ENCODE measurements around the gene CHRM4.
"Not testable (repeated sequence)": the region's sequence is repeated elsewhere in the genome, so short reads cannot be mapped to it uniquely, and the experiment has no call there.

Gene CHRM4

GRCh38 chr11:46381819-46382645 is 9.5 kb downstream of the CHRM4 start:
- DNase-seq: no peak

GRCh38 chr11:46381048-46381818 is 10.3 kb downstream of the CHRM4 start, which contains the start of gene MDK:
TSS of gene MDK (plus strand) at chr11:46381669. CDS start at chr11:46382058, 389 bp downstream.
- peak in 1 of 2 experiments; percentile 59 for DNase-seq

GRCh38 chr11:46380340-46381047 is 11.1 kb downstream of the CHRM4 start:
- peak; percentile 80 to 82 for DNase-seq

- DNase-seq: not testable (repeated sequence)
Measured at GRCh38 chr11:46379482-46380293, 11.9 kb downstream of the CHRM4 start.

DNA sequence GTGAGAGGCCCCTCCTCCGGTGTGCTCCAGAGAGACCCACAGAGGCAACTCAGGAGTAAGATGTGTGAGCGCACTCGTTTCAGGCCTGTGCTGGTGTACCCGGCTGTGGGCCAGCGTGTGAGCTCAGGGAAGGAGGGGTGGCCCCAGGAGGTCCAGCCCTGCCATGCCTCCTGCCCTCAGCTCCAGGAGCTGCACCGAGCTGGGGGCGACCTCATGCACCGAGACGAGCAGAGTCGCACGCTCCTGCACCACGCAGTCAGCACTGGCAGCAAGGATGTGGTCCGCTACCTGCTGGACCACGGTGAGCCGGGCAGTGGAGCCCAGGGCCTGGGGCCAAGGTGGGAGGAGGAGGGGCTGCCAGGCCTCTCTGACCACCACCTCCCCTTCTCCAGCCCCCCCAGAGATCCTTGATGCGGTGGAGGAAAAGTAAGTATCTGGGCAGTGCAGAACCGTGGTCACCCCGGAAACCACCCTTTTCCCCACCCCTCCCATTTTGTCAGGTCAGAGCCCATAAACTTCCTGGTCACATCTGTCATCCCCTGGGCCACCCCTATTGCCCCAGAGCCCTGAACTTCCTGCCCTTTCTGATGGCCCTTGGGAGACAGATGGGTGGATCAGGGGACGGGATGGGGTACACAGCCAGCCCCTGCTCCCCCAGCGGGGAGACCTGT is 12.6 kb downstream of the CHRM4 start:
- DNase-seq: no peak

- DNase-seq: no peak
Measured at GRCh38 chr11:46378296-46378695, 13.3 kb downstream of the CHRM4 start.

- no peak for DNase-seq
Measured at GRCh38 chr11:46377831-46378230, 13.7 kb downstream of the CHRM4 start.

GRCh38 chr11:46377290-46377689 is 14.3 kb downstream of the CHRM4 start:
- no peak for DNase-seq

DNA sequence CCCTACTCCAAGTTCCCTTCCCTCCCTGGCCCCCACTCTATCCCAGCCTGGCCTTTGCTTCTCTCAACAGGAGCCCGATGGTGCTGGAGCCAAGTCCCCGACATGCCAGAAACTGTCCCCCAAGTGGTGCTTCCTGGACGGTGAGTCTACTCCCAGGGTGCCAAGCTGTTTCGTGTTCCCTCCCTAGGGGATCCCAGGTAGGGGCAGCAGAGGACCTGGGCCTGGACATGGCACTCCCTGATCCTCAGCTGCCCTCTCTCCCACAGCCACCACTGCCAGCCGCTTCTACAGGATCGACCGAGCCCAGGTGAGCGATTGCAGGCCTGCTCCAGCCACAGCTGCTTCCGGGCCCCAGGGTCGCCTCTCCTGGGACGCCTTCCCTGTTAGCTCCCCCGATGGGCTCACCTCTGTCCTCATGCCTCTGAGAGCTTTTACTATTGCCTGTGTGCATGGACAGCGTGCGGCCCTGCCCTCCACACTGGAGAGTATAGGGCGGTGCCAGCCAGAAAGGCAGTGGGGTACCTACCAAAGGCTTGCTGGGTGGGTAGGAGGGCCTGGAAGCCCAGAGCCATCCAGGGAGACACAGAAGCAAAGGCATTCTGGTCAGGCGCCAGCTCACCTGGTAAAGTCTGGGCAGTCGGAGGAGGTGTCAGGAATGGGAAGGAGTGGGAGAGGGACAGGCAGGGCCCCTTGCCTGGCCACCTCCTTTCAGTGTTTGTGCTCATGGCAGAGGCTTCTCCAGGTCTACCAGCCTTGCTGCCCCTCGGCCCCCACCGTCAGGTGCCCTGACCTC is 15.1 kb downstream of the CHRM4 start:
- no peak for DNase-seq

DNA sequence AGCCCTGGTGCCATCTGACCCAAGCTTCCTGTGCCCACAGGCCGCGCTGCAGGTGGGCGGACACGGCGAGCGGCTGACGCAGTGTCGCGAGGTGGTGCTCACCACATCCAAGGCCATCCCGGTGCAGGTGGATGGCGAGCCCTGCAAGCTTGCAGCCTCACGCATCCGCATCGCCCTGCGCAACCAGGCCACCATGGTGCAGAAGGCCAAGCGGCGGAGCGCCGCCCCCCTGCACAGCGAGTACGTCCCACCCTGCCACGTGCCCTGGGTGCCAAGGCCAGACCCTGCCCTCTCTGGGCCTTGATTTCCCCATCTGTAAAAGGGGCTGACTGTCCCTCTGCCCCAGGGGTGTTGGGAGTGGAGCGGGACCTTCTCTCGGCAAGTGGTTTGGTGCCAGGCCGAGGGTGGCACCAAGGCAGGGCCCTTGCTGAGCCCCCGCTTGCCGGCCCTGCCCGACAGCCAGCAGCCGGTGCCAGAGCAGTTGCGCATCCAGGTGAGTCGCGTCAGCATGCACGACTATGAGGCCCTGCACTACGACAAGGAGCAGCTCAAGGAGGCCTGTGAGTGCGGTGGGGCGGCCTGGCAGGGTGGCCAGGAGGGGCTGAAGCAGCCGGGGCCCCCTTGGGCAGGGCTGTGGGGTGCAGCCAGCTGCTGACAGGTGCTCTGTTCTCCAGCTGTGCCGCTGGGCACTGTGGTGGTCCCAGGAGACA is 16.0 kb downstream of the CHRM4 start:
- DNase-seq: no peak

- DNase-seq: no peak
Measured at GRCh38 chr11:46374815-46375214, 16.8 kb downstream of the CHRM4 start.

DNA sequence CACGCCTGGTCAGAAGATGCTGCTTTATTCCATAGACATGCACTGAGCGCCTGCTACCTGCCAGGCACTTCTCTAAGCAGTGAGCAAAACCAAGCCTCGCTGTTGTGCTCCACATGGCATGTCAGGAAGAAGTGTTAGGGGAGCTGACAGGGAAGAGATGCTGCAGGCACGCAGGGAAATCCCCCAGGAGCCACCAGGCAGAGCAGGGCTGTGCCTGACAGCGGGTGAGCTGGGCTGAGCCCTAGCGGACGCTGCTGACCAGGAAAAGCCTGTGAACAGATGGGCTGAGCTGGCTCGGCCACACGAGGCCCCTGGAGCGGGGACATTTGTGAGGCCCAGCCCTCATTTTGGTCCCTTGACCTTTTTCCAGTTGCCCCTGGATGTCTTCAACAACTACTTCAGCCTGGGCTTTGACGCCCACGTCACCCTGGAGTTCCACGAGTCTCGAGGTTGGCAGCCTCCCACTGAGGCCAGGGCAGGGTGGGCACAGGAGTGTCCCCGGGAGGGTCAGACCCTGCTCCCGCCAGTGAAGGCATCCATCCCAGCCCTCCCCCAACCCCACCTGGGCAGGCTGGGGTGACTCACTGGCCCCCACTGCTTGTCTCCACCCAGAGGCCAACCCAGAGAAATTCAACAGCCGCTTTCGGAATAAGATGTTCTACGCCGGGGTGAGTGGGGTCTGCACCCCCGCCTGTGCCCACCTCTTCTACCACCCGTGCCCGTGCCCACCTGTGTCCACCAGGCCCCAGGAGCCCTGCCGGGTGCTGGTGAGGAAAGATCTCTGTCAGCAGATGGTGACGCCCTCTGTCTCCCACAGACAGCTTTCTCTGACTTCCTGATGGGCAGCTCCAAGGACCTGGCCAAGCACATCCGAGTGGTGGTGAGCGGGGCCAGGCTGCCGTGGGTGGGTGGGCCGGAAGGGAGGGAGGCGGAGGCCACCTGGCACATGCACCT is 17.5 kb downstream of the CHRM4 start:
- DNase-seq: no peak

DNA sequence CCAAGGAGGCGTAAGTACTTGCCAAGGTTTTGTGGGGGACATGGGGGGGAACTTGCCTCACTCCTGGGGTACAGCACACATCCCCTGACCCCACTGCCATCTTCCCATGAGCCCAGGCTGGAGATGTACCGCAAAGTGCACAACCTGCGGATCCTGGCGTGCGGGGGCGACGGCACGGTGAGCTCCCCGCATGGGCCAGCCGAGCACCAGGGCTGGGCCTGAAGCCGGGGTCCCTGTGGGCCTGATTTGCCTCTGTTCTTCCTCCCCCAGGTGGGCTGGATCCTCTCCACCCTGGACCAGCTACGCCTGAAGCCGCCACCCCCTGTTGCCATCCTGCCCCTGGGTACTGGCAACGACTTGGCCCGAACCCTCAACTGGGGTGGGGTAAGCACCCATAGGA is 19.1 kb downstream of the CHRM4 start:
- not testable (repeated sequence) for DNase-seq

DNA sequence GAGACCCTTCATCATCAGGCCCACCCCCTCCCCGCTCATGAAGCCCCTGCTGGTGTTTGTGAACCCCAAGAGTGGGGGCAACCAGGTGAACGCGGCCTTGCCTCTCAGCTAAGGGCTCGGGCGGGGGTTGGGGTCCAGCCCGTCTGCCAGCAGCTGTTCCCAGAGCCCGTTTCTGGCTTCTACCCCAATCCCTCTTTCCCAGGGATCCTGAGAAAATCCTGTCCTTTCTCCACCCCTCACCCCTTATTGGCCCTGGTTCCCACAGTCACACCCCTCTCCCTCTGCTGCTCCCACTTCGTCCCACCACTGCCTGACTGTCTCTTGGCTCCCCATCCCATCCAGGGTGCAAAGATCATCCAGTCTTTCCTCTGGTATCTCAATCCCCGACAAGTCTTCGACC is 19.5 kb downstream of the CHRM4 start:
- no peak for DNase-seq

GRCh38 chr11:46371262-46371661 is 20.3 kb downstream of the CHRM4 start:
- DNase-seq: not testable (repeated sequence)

GRCh38 chr11:46370253-46370652 is 21.3 kb downstream of the CHRM4 start:
- no peak for DNase-seq

GRCh38 chr11:46369458-46370152 is 22.0 kb downstream of the CHRM4 start:
- DNase-seq: peak; percentile 75 to 79

GRCh38 chr11:46367916-46368267 is 23.7 kb downstream of the CHRM4 start:
- DNase-seq: no peak
